ENCODE data around the gene CHD6. TPM values are rescaled to one million over a fixed set of nuclear protein-coding genes. Genes with fewer than 3 reads are reported as not detected.

The CHD6 gene
- total and polyA plus RNA-seq, 7 donors, result 2.4 to 40.2 (median 29.9) TPM

GRCh38 chr20:41631826-41632225 lies 13.6 kb upstream of the CHD6 start:
- Histone ChIP-seq H3K27ac (no peak overlapping the region), H3K36me3 (no peaks in the 10 kb centered on the region), H3K4me3 (no peak overlapping the region), H3K4me1 (no peaks in the 10 kb centered on the region), H3K27me3 (peaks cover 0 to 6% (median 0%) of the 10 kb centered on the region in 3 donors), H3K9me3 (no peaks in the 10 kb centered on the region)
- no peak for DNase-seq
- TF ChIP-seq CTCF (IDR thresholded peaks at IDR 0.05) (no peak), EP300 (IDR thresholded peaks at IDR 0.05) (no peak), POLR2AphosphoS5 (IDR thresholded peaks at IDR 0.05) (no peak), POLR2A (IDR thresholded peaks at IDR 0.05) (no peak)
- WGBS, 2 donors, result 80 to 82% methylated on average over 4 of the region's 4 CpGs
- intact Hi-C loops (cut with DNase I), result no loop called here

GRCh38 chr20:41630846-41631245 lies 12.7 kb upstream of the CHD6 start:
- no peaks in the 10 kb centered on the region for H3K27me3 ChIP-seq
- 93 to 98% methylated on average over 1 of the region's 1 CpG for WGBS, 2 donors

GRCh38 chr20:41627611-41628244 lies 9.6 kb upstream of the CHD6 start:
- H3K36me3 ChIP-seq, result no peaks in the 10 kb centered on the region
- no peaks in the 10 kb centered on the region for H3K4me1 ChIP-seq
- no peak overlapping the region for H3K27ac ChIP-seq
- H3K4me3 ChIP-seq, result no peak overlapping the region
- intact Hi-C loops (cut with DNase I), result no loop called here
- 74 to 91% methylated on average over 5 of the region's 5 CpGs for WGBS, 2 donors
- TF ChIP-seq CTCF (IDR thresholded peaks at IDR 0.05) (no peak), EP300 (IDR thresholded peaks at IDR 0.05) (no peak), POLR2A (IDR thresholded peaks at IDR 0.05) (no peak), POLR2AphosphoS5 (IDR thresholded peaks at IDR 0.05) (no peak)
- DNase-seq, result no peak
- no peaks in the 10 kb centered on the region for H3K9me3 ChIP-seq
- no peaks in the 10 kb centered on the region for H3K27me3 ChIP-seq

More at GRCh38 chr20:41630846-41631245, 12.7 kb upstream of the CHD6 start:
- Histone ChIP-seq H3K9me3 (no peaks in the 10 kb centered on the region), H3K4me3 (no peak overlapping the region), H3K36me3 (no peaks in the 10 kb centered on the region), H3K27ac (no peak overlapping the region), H3K4me1 (no peaks in the 10 kb centered on the region)
- no peak for DNase-seq
- intact Hi-C loops (cut with DNase I), result no loop called here
- TF ChIP-seq POLR2AphosphoS5 (IDR thresholded peaks at IDR 0.05), result no peak
- no peak for TF ChIP-seq CTCF (IDR thresholded peaks at IDR 0.05)
- no peak for TF ChIP-seq EP300 (IDR thresholded peaks at IDR 0.05)
- TF ChIP-seq POLR2A (IDR thresholded peaks at IDR 0.05), result no peak

GRCh38 chr20:41627001-41627495 lies 8.9 kb upstream of the CHD6 start:
- Histone ChIP-seq H3K27me3 (no peaks in the 10 kb centered on the region), H3K9me3 (no peaks in the 10 kb centered on the region), H3K4me1 (no peaks in the 10 kb centered on the region), H3K36me3 (no peaks in the 10 kb centered on the region), H3K4me3 (no peak overlapping the region), H3K27ac (no peak overlapping the region)
- TF ChIP-seq CTCF (IDR thresholded peaks at IDR 0.05) (no peak), EP300 (IDR thresholded peaks at IDR 0.05) (no peak), POLR2AphosphoS5 (IDR thresholded peaks at IDR 0.05) (no peak), POLR2A (IDR thresholded peaks at IDR 0.05) (no peak)
- intact Hi-C loops (cut with DNase I), result no loop called here
- WGBS, 2 donors, result 86 to 90% methylated on average over 1 of the region's 1 CpG
- DNase-seq, result no peak

Measured in sigmoid colon (tissue), 7 donors.